Stimulated activated CD8-positive, alpha-beta memory T cell treated with anti-CD3 and anti-CD28 coated beads, Interleukin-2, amount 100 ng/mL, for 48 hours (primary cell): ENCODE measurements around the gene TK2.
"Not testable (repeated sequence)": the region's sequence is repeated elsewhere in the genome, so short reads cannot be mapped to it uniquely, and the experiment has no call there.

Experiments
- DNase-seq, 2 donors: peaks; one replicate each; pipeline ENCODE4 v3.0.0-alpha.2; 2020; ENCODE audit warnings: low read depth in 2 of 2

Gene TK2

GRCh38 chr16:66549284-66550131, at the start of gene TK2:
Gene TK2 (minus strand): TSS chr16:66550122. CDS start chr16:66550061, 61 bp downstream.
- peak; percentile 61 to 65 for DNase-seq

GRCh38 chr16:66598111-66598510, 48.2 kb upstream of the TK2 start:
- no peak for DNase-seq

GRCh38 chr16:66596986-66597848, 47.3 kb upstream of the TK2 start:
- DNase-seq, result no peak

GRCh38 chr16:66596559-66596958, 46.6 kb upstream of the TK2 start:
- not testable (repeated sequence) for DNase-seq

GRCh38 chr16:66594739-66595138, 44.8 kb upstream of the TK2 start:
- DNase-seq, result no peak

DNA sequence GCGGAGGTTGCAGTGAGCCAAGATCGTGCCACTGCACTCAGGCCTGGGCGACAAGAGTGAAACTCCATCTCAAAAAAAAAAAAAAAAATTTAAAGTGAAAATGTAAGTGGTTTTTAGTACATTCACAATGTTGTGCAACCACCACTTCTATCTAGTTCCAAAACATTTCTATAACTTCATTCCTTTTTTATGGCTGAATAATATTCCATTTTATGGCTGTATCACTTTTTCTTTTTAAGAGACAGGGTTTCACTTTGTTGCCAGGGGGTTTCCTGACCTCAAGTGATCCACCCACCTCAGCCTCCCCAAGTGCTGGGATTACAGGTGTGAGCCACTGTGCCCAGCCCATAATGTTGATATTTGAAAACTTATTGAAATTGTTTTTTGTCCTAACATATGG, 42.9 kb upstream of the TK2 start:
- DNase-seq, result no peak

GRCh38 chr16:66592241-66592640, 42.3 kb upstream of the TK2 start:
- no peak for DNase-seq

DNA sequence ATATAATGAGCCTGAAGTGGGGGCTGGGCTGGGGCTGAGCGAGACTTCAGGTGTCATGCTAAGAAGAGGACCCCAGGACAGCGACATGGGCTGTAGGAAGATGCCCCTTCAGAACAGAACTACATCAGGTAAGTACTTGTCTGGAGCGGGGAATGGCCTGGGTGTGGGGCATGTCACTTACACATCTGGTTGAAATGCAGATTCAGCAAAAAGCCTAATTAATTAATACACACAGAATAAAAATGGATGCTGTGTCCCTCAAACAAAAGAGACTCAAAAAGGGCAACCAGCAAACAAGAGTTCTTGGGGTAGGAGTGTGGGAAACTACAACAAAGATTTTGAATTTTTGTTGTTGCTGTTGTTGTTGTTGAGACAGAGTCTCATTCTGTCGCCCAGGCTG, 41.1 kb upstream of the TK2 start:
- DNase-seq, result no peak

GRCh38 chr16:66590322-66590721, 40.4 kb upstream of the TK2 start:
- no peak for DNase-seq

GRCh38 chr16:66588981-66589713, 39.2 kb upstream of the TK2 start:
- DNase-seq, result peak; percentile 29 to 48

DNA sequence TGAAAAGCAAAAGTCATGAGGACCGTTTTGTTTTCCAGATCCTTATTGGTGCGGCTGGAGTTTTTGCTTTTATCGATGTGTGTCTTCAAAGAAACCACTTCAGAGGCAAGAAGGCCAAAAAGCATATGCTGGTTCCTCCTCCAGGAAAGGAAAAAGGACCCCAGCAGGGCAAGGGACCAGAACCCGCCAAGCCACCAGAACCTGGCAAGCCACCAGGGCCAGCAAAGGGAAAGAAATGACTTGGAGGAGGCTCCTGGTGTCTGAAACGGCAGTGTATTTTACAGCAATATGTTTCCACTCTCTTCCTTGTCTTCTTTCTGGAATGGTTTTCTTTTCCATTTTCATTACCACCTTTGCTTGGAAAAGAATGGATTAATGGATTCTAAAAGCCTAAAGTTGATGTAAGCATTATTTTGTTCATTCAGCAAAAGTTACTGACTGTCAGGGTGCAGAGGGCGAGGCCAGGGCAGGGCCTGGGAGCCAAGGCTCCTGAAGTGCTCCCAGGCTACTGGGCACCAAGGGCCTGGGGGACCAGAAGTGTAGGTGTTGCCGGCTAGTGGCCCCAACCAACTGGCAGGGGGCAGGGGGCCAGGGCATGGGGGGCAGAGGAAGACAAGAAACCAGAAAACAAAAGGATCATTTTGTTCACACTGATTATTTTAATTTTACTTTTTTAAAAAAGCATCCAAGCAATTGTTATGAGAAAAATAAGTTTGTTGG, 38.1 kb upstream of the TK2 start:
- no peak for DNase-seq

DNA sequence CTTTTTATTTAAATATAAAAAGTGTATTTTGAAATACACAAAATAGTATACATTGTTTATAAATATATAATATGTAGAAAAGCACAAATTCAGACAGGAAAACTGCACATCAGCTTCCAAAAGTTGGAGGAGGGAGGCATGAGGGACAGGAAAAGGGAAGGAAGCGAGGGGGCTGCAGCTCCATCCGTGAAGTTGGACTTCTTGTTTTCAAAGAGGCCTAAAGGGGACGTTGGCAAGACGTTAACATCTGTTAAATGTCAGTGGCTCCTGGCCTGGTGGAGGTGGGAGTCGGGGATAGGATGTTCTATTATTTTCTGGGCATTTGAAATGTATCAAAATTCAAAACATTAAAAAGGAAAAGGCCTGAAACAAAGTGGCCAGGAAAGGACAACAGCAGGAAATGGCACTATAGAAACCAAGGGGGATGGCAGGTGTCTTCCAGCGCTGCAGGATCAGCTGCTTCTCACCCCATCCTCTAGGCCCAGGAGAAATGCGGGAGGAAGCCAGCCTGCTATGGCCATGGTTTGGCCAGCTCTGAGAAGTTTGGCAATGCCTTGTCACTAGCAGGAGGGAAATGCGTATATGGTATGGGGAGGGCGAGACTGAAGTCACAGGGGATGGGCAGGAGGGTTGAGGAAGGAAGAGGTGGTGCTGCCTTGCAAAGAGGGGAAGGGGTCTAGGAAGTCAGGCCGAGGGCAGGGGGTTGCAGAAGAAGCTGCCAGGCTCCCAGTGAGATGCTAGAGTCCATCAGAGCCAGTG, 35.7 kb upstream of the TK2 start:
- no peak for DNase-seq

- DNase-seq, result no peak
Measured at GRCh38 chr16:66581246-66581952, 31.5 kb upstream of the TK2 start.

DNA sequence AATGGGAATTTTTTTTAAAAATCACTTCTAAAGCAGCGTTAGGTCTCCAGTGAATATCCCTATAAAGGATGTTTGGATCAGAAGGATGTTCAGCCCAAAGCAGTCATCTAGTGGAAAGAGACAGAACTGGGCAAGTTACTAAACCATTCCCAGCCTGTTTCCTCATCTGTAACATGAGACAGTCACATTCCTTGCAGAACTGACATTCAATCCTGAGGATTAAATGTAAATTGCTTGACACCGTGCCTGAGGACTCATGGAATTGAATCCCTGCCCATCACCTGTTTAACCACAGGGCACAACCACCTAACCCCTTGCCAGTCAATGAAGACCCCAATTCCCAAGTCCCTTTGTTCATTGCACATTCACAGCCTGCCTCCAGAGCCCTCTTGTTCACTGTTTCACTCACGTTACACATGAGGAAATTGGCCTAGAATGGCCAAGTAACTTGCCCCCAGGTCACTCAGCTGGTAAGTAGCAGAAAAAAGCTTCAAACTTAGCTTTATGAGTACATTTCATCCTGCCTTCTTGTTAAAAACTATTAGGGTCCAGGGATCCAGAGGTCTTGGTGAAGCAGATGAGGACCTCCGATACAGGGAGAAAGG, 30.8 kb upstream of the TK2 start:
- DNase-seq, result no peak

- DNase-seq, result no peak
Measured at GRCh38 chr16:66578651-66579531, 29.0 kb upstream of the TK2 start, which contains the start of gene CMTM2. Gene CMTM2 (plus strand): TSS chr16:66579463. CDS start chr16:66579608, 145 bp downstream.

DNA sequence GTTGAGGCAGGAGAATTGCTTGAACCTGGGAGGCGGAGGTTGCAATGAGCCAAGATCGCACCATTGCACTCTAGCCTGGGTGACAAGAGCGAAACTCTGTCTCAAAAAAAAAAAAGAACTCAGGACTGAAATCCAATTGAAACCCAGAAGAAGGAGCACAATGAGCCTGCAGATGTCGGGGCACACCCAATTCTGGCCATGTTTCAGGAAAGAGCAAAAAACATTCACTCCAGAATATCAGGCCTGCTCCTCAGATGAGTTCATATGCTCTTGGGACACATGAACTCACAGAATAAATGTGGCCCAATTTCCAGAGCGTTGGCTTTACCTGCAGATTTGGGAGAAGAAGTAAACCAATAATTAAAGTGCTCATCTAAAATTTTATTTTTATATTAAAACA, 26.4 kb upstream of the TK2 start:
- no peak for DNase-seq

DNA sequence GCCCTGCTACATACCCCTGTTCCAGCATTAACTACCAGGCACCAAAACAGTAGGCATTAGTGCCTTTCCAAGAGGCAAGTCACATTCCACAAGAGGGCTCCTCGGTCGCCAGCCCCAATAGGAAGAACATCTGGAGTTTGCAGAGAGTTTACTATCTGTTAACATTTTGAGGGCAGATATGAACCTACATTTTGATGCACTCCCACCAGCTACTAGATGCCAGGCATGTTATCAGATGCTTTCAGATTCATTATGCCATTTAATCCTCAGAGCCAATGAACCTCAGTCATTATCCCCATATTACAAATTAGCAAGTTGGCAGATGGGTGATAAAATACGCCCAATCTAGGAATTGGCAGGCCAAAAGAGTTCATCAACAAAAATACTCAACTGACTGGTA, 25.1 kb upstream of the TK2 start:
- DNase-seq, result no peak

- no peak for DNase-seq
Measured at GRCh38 chr16:66574531-66574930, 24.6 kb upstream of the TK2 start.

GRCh38 chr16:66574081-66574480, 24.2 kb upstream of the TK2 start:
- DNase-seq, result no peak
